PC-3 (cell line): ENCODE measurements around the gene DVL1.

Source experiments
- CTCF ChIP-seq: fragments of 300-600 bp; sonication (generic); conservative IDR thresholded peaks from 2 replicates; pipeline ENCODE4 v1.5.1; 2017; ENCODE audit warnings: antibody characterized with exemption, low read depth, mild to moderate bottlenecking, low read length
- EZH2 ChIP-seq: fragments of 300-600 bp; sonication (generic); IDR thresholded peaks from one replicate; pipeline ENCODE4 v1.6.1; 2017; ENCODE audit warnings: antibody characterized with exemption, mild to moderate bottlenecking, low read length; ENCODE audit not compliant: unreplicated experiment
- EZH2phosphoT487 ChIP-seq: fragments of 300-600 bp; sonication (generic); IDR thresholded peaks from 2 replicates; pipeline ENCODE4 v1.6.1; 2018; ENCODE audit warnings: mild to moderate bottlenecking, antibody characterized with exemption, low read length, borderline replicate concordance

GRCh38 chr1:1318131-1318652, 31.0 kb downstream of the DVL1 start:
- no peak for TF ChIP-seq EZH2
- TF ChIP-seq CTCF = no peak
- TF ChIP-seq EZH2phosphoT487 = no peak
